ENCODE measurements around the gene FASN.

Gene FASN

GRCh38 chr17:82089723-82090548, 8.1 kb downstream of the FASN start:
- H3K9me3 ChIP-seq (replicated peaks; ENCODE audit: low read length) = no peaks in the 10 kb centered on the region
- H3K4me3 ChIP-seq (ENCODE audit: low read length) = no peak overlapping the region
- H3K27me3 ChIP-seq (ENCODE audit: control insufficient read depth, insufficient read depth, low read length) = no peaks in the 10 kb centered on the region
- no peak overlapping the region for H3K9ac ChIP-seq (ENCODE audit: low read depth, low read length)
- H3K36me3 ChIP-seq (ENCODE audit: insufficient read depth, low read length) = peaks cover 78% of the 10 kb centered on the region
- no peaks in the 10 kb centered on the region for H3K4me1 ChIP-seq (ENCODE audit: control insufficient read depth, insufficient read depth, low read length)
- H3K4me2 ChIP-seq (ENCODE audit: low read length) = no peak overlapping the region

GRCh38 chr17:82088838-82089722, 9.0 kb downstream of the FASN start:
- no peak overlapping the region for H3K4me3 ChIP-seq (ENCODE audit: low read length)
- H3K9ac ChIP-seq (ENCODE audit: low read depth, low read length) = no peak overlapping the region
- no peaks in the 10 kb centered on the region for H3K27me3 ChIP-seq (ENCODE audit: control insufficient read depth, insufficient read depth, low read length)
- H3K4me2 ChIP-seq (ENCODE audit: low read length) = no peak overlapping the region
- H3K9me3 ChIP-seq (replicated peaks; ENCODE audit: low read length) = no peaks in the 10 kb centered on the region
- no peaks in the 10 kb centered on the region for H3K4me1 ChIP-seq (ENCODE audit: control insufficient read depth, insufficient read depth, low read length)
- peaks cover 79% of the 10 kb centered on the region for H3K36me3 ChIP-seq (ENCODE audit: insufficient read depth, low read length)

GRCh38 chr17:82087961-82088837, 9.8 kb downstream of the FASN start:
- no peaks in the 10 kb centered on the region for H3K27me3 ChIP-seq (ENCODE audit: control insufficient read depth, insufficient read depth, low read length)
- H3K36me3 ChIP-seq (ENCODE audit: insufficient read depth, low read length) = peaks cover 81% of the 10 kb centered on the region
- H3K4me2 ChIP-seq (ENCODE audit: low read length) = no peak overlapping the region
- H3K4me3 ChIP-seq (ENCODE audit: low read length) = no peak overlapping the region
- no peaks in the 10 kb centered on the region for H3K9me3 ChIP-seq (replicated peaks; ENCODE audit: low read length)
- no peak overlapping the region for H3K9ac ChIP-seq (ENCODE audit: low read depth, low read length)
- no peaks in the 10 kb centered on the region for H3K4me1 ChIP-seq (ENCODE audit: control insufficient read depth, insufficient read depth, low read length)

- H3K36me3 ChIP-seq (ENCODE audit: insufficient read depth, low read length) = peaks cover 85% of the 10 kb centered on the region
These were observed 10.8 kb downstream of the FASN start for GRCh38 chr17:82086941-82087906.

GRCh38 chr17:82085931-82086764, 11.9 kb downstream of the FASN start:
- Histone ChIP-seq H3K27me3 (ENCODE audit: control insufficient read depth, insufficient read depth, low read length) (no peaks in the 10 kb centered on the region), H3K9ac (ENCODE audit: low read depth, low read length) (no peak overlapping the region), H3K9me3 (replicated peaks; ENCODE audit: low read length) (no peaks in the 10 kb centered on the region), H3K4me1 (ENCODE audit: control insufficient read depth, insufficient read depth, low read length) (no peaks in the 10 kb centered on the region), H3K4me2 (ENCODE audit: low read length) (no peak overlapping the region), H3K36me3 (ENCODE audit: insufficient read depth, low read length) (peaks cover 83% of the 10 kb centered on the region), H3K4me3 (ENCODE audit: low read length) (no peak overlapping the region)

More at GRCh38 chr17:82086941-82087906, 10.8 kb downstream of the FASN start:
- H3K9me3 ChIP-seq (replicated peaks; ENCODE audit: low read length) = no peaks in the 10 kb centered on the region
- H3K4me3 ChIP-seq (ENCODE audit: low read length) = no peak overlapping the region
- no peak overlapping the region for H3K9ac ChIP-seq (ENCODE audit: low read depth, low read length)
- no peaks in the 10 kb centered on the region for H3K27me3 ChIP-seq (ENCODE audit: control insufficient read depth, insufficient read depth, low read length)
- no peaks in the 10 kb centered on the region for H3K4me1 ChIP-seq (ENCODE audit: control insufficient read depth, insufficient read depth, low read length)
- no peak overlapping the region for H3K4me2 ChIP-seq (ENCODE audit: low read length)

- H3K27me3 ChIP-seq (ENCODE audit: control insufficient read depth, insufficient read depth, low read length) = no peaks in the 10 kb centered on the region
- no peaks in the 10 kb centered on the region for H3K4me1 ChIP-seq (ENCODE audit: control insufficient read depth, insufficient read depth, low read length)
- no peaks in the 10 kb centered on the region for H3K9me3 ChIP-seq (replicated peaks; ENCODE audit: low read length)
- no peak overlapping the region for H3K9ac ChIP-seq (ENCODE audit: low read depth, low read length)
- peaks cover 84% of the 10 kb centered on the region for H3K36me3 ChIP-seq (ENCODE audit: insufficient read depth, low read length)
- no peak overlapping the region for H3K4me3 ChIP-seq (ENCODE audit: low read length)
- no peak overlapping the region for H3K4me2 ChIP-seq (ENCODE audit: low read length)
These were observed 12.8 kb downstream of the FASN start for GRCh38 chr17:82085031-82085861.

GRCh38 chr17:82084373-82085030, 13.5 kb downstream of the FASN start:
- Histone ChIP-seq H3K4me2 (ENCODE audit: low read length) (no peak overlapping the region), H3K36me3 (ENCODE audit: insufficient read depth, low read length) (peaks cover 83% of the 10 kb centered on the region), H3K27me3 (ENCODE audit: control insufficient read depth, insufficient read depth, low read length) (no peaks in the 10 kb centered on the region), H3K4me1 (ENCODE audit: control insufficient read depth, insufficient read depth, low read length) (no peaks in the 10 kb centered on the region), H3K9me3 (replicated peaks; ENCODE audit: low read length) (no peaks in the 10 kb centered on the region), H3K4me3 (ENCODE audit: low read length) (no peak overlapping the region), H3K9ac (ENCODE audit: low read depth, low read length) (no peak overlapping the region)

GRCh38 chr17:82083533-82084359, 14.3 kb downstream of the FASN start:
- no peaks in the 10 kb centered on the region for H3K27me3 ChIP-seq (ENCODE audit: control insufficient read depth, insufficient read depth, low read length)
- no peak overlapping the region for H3K9ac ChIP-seq (ENCODE audit: low read depth, low read length)
- H3K4me2 ChIP-seq (ENCODE audit: low read length) = no peak overlapping the region
- H3K9me3 ChIP-seq (replicated peaks; ENCODE audit: low read length) = no peaks in the 10 kb centered on the region
- no peaks in the 10 kb centered on the region for H3K4me1 ChIP-seq (ENCODE audit: control insufficient read depth, insufficient read depth, low read length)
- peaks cover 81% of the 10 kb centered on the region for H3K36me3 ChIP-seq (ENCODE audit: insufficient read depth, low read length)
- H3K4me3 ChIP-seq (ENCODE audit: low read length) = no peak overlapping the region

Measured in skeletal muscle satellite cell (primary cell).